ENCODE measurements around the gene ODAPH. TPM values are rescaled to one million over a fixed set of nuclear protein-coding genes. Genes with fewer than 3 reads are reported as not detected.
"Not testable (repeated sequence)": the region's sequence is repeated elsewhere in the genome, so short reads cannot be mapped to it uniquely, and the experiment has no call there.

The ODAPH gene
- total RNA-seq, 1 donor from 2014 or later: not detected

GRCh38 chr4:75525910-75526309 lies 30.0 kb upstream of the ODAPH start:
- H3K4me3 Mint-ChIP-seq (ENCODE audit: low read depth): no peak overlapping the region
- no peaks in the 10 kb centered on the region for H3K4me1 Mint-ChIP-seq (ENCODE audit: low read depth)
- peaks cover 6% of the 10 kb centered on the region for H3K9me3 Mint-ChIP-seq (ENCODE audit: low read depth)

GRCh38 chr4:75527482-75527881 lies 28.4 kb upstream of the ODAPH start:
- no peak for DNase-seq (ENCODE audit: low spot score, unreplicated experiment)
- Mint-ChIP-seq H3K36me3 (ENCODE audit: insufficient read depth) (peaks cover 42% of the 10 kb centered on the region), H3K4me3 (ENCODE audit: low read depth) (no peak overlapping the region), H3K4me1 (ENCODE audit: low read depth) (no peaks in the 10 kb centered on the region), H3K27me3 (no peaks in the 10 kb centered on the region), H3K9me3 (ENCODE audit: low read depth) (peaks cover 19% of the 10 kb centered on the region), H3K27ac (no peak overlapping the region)
- TF ChIP-seq CTCF (IDR thresholded peaks at IDR 0.05; ENCODE audit: unreplicated experiment): no peak

More at GRCh38 chr4:75525910-75526309, 30.0 kb upstream of the ODAPH start:
- H3K27ac Mint-ChIP-seq: no peak overlapping the region
- no peak for TF ChIP-seq CTCF (IDR thresholded peaks at IDR 0.05; ENCODE audit: unreplicated experiment)
- no peaks in the 10 kb centered on the region for H3K27me3 Mint-ChIP-seq
- peaks cover 30% of the 10 kb centered on the region for H3K36me3 Mint-ChIP-seq (ENCODE audit: insufficient read depth)
- no peak for DNase-seq (ENCODE audit: low spot score, unreplicated experiment)

- H3K9me3 Mint-ChIP-seq (ENCODE audit: low read depth): peaks cover 27% of the 10 kb centered on the region
- H3K4me3 Mint-ChIP-seq (ENCODE audit: low read depth): no peak overlapping the region
- no peaks in the 10 kb centered on the region for H3K27me3 Mint-ChIP-seq
- no peak overlapping the region for H3K27ac Mint-ChIP-seq
- H3K36me3 Mint-ChIP-seq (ENCODE audit: insufficient read depth): peaks cover 54% of the 10 kb centered on the region
- H3K4me1 Mint-ChIP-seq (ENCODE audit: low read depth): no peaks in the 10 kb centered on the region
- no peak for DNase-seq (ENCODE audit: low spot score, unreplicated experiment)
- TF ChIP-seq CTCF (IDR thresholded peaks at IDR 0.05; ENCODE audit: unreplicated experiment): no peak
Measured at GRCh38 chr4:75530556-75531322, 25.1 kb upstream of the ODAPH start.

GRCh38 chr4:75531536-75532143 lies 24.2 kb upstream of the ODAPH start:
- H3K27me3 Mint-ChIP-seq; H3K27ac Mint-ChIP-seq; H3K4me1 Mint-ChIP-seq (ENCODE audit: low read depth); H3K4me3 Mint-ChIP-seq (ENCODE audit: low read depth); DNase-seq (ENCODE audit: low spot score, unreplicated experiment): not testable (repeated sequence)
- H3K9me3 Mint-ChIP-seq (ENCODE audit: low read depth): peaks cover 27% of the 10 kb centered on the region
- peaks cover 55% of the 10 kb centered on the region for H3K36me3 Mint-ChIP-seq (ENCODE audit: insufficient read depth)

- DNase-seq (ENCODE audit: low spot score, unreplicated experiment); H3K4me3 Mint-ChIP-seq (ENCODE audit: low read depth); H3K27me3 Mint-ChIP-seq; H3K4me1 Mint-ChIP-seq (ENCODE audit: low read depth); H3K27ac Mint-ChIP-seq: not testable (repeated sequence)
- Mint-ChIP-seq H3K36me3 (ENCODE audit: insufficient read depth) (peaks cover 52% of the 10 kb centered on the region), H3K9me3 (ENCODE audit: low read depth) (peaks cover 27% of the 10 kb centered on the region)
Measured at GRCh38 chr4:75533339-75533887, 22.5 kb upstream of the ODAPH start.

GRCh38 chr4:75533926-75534325 lies 21.9 kb upstream of the ODAPH start:
- H3K27ac Mint-ChIP-seq; H3K4me3 Mint-ChIP-seq (ENCODE audit: low read depth); DNase-seq (ENCODE audit: low spot score, unreplicated experiment); H3K27me3 Mint-ChIP-seq; H3K4me1 Mint-ChIP-seq (ENCODE audit: low read depth): not testable (repeated sequence)
- Mint-ChIP-seq H3K36me3 (ENCODE audit: insufficient read depth) (peaks cover 54% of the 10 kb centered on the region), H3K9me3 (ENCODE audit: low read depth) (peaks cover 27% of the 10 kb centered on the region)

- H3K4me3 Mint-ChIP-seq (ENCODE audit: low read depth); DNase-seq (ENCODE audit: low spot score, unreplicated experiment); H3K27ac Mint-ChIP-seq; H3K9me3 Mint-ChIP-seq (ENCODE audit: low read depth); H3K4me1 Mint-ChIP-seq (ENCODE audit: low read depth); H3K27me3 Mint-ChIP-seq: not testable (repeated sequence)
- H3K36me3 Mint-ChIP-seq (ENCODE audit: insufficient read depth): peaks cover 28% of the 10 kb centered on the region
Measured at GRCh38 chr4:75537308-75537707, 18.6 kb upstream of the ODAPH start.

Measured in progenitor cell of endocrine pancreas (in vitro differentiated cells).